Daoy (cell line): ENCODE results near the gene VIT. TPM values are rescaled to one million over a fixed set of nuclear protein-coding genes. Genes with fewer than 3 reads are reported as not detected.

Experiments used
- DNase-seq: peaks from one replicate; pipeline ENCODE4 v3.0.0-alpha.2; 2015; ENCODE audit warnings: low read depth
- total RNA-seq: library from RNA; depleted of rRNA; stranded (reverse); fragments of >200 nt; shearing (Covaris generic); gene quantifications from 2 replicates; pipeline ENCODE4 v1.2.3, GENCODE V29; 2014; rRNA removed

VIT gene, protein sequence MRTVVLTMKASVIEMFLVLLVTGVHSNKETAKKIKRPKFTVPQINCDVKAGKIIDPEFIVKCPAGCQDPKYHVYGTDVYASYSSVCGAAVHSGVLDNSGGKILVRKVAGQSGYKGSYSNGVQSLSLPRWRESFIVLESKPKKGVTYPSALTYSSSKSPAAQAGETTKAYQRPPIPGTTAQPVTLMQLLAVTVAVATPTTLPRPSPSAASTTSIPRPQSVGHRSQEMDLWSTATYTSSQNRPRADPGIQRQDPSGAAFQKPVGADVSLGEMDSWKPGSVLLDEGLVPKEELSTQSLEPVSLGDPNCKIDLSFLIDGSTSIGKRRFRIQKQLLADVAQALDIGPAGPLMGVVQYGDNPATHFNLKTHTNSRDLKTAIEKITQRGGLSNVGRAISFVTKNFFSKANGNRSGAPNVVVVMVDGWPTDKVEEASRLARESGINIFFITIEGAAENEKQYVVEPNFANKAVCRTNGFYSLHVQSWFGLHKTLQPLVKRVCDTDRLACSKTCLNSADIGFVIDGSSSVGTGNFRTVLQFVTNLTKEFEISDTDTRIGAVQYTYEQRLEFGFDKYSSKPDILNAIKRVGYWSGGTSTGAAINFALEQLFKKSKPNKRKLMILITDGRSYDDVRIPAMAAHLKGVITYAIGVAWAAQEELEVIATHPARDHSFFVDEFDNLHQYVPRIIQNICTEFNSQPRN
- not detected in 2 replicates for total RNA-seq

- no peak for DNase-seq
These were observed at the start of gene VIT for GRCh38 chr2:36696533-36696932. Gene VIT (plus strand): TSS chr2:36696707. CDS start chr2:36716371, 19,664 bp downstream.

DNA sequence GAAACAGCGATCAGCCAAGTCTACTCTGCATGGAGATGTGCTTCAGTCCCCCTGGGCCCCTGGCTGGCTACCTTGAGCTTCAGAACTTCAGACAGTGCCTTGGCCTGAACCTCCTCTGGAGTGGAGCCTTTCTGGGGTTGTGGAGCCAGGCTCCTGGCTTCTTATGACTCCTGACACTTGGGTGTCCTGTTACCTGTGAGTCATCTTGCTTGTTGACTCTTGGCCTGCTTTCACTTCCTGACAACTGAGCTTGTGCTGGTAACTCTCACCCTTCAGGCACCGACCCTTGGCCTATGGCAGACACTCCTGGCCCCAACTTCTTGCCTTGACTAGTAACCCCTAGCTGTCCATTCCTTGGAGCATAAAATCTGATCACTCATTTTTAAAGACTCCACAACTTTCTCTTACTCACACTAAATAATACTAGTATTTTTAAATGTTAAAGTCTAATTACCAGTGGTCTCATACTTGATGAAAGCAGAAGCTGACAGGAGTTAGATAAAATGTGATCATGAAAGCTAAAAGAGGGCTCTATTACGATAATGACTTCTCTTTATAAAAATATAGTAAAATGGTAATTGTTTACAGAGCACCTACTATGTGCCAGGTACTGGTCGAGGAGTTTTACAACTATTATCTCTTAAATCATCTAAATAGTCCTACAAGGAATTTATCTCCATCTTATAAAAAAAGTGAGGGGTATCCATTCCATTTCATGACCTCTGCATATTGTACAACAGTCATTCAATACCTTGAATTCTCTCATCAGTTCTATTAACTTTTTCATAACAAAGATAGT, 46.3 kb upstream of the VIT start:
- DNase-seq = peak; percentile 87

DNA sequence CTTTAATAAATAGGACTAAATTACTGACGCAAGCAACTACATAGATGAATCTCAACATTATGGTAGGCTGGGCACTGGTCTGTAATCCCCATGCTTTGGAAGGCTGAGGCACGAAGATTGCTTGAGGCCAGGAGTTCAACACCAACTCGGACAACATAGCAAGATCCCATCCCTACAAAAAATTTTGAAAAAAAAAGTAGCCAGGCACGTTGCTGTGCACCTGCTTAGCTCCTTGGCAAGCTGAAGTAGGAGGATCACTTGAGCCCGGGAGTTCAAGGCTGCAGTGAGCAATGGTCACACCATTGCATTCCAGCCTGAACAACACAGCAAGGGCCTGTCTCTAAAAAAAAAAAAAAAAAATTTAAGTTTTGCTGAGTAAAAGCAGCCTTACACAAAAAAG, 43.4 kb upstream of the VIT start:
- no peak for DNase-seq

GRCh38 chr2:36653967-36654694, 42.4 kb upstream of the VIT start:
- DNase-seq = no peak

- DNase-seq = peak; percentile 35
These were observed 41.1 kb upstream of the VIT start for GRCh38 chr2:36655453-36655852.

- no peak for DNase-seq
These were observed 38.8 kb upstream of the VIT start for GRCh38 chr2:36657703-36658102.

GRCh38 chr2:36658277-36658748, 38.2 kb upstream of the VIT start:
- DNase-seq = no peak

DNA sequence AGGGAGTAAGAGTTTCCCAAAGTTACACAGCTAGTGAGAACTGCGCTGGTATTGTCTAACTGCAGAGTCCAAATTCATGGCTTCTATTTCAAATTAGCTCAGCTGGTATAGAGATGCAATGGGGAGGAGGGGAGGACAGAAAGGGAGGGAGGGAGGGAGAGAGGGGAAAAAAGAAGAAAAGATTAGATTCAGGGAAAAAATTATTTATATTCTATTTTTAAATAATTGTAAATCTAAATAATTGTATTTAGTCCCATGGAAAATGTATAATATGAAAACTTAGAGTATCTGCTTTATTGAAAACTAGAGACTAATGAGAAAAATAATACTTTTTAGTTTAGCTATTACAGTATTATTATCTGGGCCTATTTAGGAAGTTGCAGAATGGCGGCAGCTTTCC, 37.3 kb upstream of the VIT start:
- no peak for DNase-seq

DNA sequence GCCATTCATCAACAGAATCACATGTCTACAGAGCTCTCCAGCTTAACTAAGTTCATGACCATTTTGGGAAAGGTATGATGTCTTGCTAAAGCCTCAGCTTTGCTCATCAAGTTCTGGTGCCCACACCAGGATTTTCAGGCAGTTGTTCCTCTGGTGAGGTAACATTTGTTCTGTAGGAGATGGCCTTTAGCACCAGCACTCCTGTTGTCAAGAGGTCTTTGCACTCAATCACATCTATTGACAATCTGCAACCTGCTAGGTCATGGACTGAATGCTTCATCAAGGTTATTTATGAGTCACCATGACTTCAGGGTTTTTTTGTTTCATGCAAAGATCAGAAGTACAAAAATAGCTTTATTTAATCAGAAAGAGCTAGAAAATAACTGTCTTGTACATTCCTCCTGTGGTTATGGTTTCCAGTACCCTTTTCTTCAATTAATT, 36.6 kb upstream of the VIT start:
- DNase-seq = no peak

GRCh38 chr2:36662638-36663037, 33.9 kb upstream of the VIT start:
- DNase-seq = no peak

DNA sequence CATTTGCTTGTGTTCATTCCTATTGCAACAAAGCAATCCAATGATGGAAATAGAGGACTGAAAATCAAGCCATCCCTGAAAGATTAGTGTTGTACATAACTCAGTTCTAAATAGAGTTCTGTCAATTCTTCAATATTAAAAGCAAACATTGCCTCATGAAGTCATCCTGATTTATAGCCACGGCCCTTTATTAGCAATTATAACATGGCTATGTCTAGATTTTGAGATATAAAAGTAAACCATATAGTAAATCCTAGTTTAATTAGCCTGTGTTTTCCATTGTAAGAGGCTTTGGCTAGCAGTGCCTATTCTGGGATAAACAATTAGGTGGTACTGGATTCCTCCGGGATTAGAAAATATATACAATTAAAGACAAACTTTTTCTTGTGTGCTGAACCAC, 33.2 kb upstream of the VIT start:
- DNase-seq = no peak

GRCh38 chr2:36663851-36664695, 32.4 kb upstream of the VIT start:
- DNase-seq = peak; percentile 62

- no peak for DNase-seq
These were observed 31.8 kb upstream of the VIT start for GRCh38 chr2:36664696-36665076.

GRCh38 chr2:36667931-36668330, 28.6 kb upstream of the VIT start:
- DNase-seq = no peak

DNA sequence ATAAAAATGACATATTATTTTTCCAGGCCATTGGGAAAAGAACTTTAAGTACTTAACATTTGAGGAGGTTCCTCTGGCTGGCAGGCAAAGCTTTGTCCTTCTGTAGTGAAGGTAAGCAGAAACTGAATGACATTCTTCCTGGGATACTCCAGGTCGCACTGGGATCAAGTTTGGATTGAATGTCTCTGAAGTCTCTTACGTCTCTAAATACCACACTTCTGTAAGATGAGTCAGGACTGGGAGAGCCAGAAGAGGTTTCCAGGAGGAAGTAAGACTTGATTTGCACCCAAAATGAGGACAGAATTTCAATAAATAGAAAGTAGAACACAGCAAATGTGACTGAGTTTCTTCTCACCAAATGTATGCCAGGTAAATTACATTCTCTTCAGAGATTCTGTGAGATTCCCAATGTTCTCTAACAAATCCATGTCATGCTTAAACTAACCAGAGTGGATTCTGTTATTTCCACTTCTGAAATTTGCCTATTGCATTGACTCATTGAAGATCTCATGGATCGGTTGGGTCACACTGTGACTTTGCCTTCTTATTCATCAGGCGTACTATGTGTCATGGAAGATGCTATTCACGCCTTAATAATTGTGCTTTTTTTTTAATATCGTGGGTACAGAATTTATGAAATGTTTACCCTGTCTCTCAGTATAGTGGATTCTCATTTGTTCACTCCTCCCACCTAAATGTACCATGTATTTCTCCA, 25.5 kb upstream of the VIT start:
- no peak for DNase-seq

DNA sequence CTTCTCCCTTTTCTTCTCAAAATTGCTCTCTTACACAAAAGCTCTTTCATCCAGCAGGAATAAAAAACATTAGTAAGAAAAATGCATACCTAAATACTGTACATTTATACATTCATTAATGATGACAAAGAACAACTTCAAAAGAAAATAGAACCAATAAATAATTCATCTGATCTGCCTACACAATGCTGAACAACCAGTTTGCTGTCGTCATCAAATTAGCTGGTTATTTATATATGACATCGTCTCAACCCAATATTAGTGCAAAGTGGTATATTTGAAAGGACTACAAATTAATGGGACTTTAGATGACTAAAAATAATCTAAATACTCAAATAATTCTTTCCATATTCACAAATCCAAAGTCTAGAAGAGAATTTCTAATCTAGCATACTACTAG, 24.8 kb upstream of the VIT start:
- DNase-seq = no peak

- peak; percentile 34 for DNase-seq
These were observed 24.3 kb upstream of the VIT start for GRCh38 chr2:36672199-36672598.

GRCh38 chr2:36675579-36676282, 20.8 kb upstream of the VIT start:
- DNase-seq = no peak

DNA sequence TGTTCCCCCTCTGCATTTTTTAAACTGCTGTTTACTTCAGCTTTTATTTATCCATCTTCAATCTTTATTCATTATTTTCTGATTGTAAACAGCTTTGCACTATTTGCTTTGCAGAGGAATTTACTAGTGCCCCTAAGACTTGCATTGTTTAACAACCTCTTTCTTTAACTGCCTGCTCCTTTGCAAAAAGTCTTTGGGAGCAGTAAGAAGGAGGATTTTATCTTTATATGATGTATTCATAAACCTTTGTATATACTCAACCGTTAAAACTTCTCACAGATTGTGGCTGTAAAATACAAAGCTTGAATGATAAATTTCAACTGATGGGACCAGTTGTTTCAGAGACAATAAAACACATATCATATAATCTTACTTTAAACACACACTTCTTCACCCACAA, 20.1 kb upstream of the VIT start:
- DNase-seq = no peak
